ENCODE measurements around the gene PSME4.

DNA sequence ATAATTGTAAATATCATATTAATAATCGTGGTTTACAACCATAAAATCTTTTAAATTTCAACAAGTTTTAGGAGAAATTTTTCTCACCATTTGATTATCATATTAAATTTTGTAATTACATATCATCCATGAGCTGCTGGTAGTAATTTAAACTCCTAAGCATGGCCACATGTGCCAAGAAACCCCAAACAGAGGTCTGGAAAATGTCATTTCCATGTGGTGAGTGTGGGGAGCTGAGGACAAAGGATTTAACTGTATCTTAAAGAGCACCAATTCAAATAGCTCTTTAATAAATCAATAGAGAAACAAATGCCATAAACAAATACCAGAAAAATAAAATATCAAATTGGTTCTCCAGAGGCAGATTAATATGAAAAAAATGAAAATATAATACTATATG is 26.3 kb downstream of the PSME4 start:
- TF ChIP-seq CTCF (conservative IDR thresholded peaks at IDR 0.05; ENCODE audit: low read depth in 2 of 2) = no peak
- no peak for TF ChIP-seq EZH2 (IDR thresholded peaks at IDR 0.05; ENCODE audit: low read depth, unreplicated experiment)
- TF ChIP-seq POLR2AphosphoS5 (IDR thresholded peaks at IDR 0.05; ENCODE audit: low read depth) = no peak
- TF ChIP-seq, protein P1, sequence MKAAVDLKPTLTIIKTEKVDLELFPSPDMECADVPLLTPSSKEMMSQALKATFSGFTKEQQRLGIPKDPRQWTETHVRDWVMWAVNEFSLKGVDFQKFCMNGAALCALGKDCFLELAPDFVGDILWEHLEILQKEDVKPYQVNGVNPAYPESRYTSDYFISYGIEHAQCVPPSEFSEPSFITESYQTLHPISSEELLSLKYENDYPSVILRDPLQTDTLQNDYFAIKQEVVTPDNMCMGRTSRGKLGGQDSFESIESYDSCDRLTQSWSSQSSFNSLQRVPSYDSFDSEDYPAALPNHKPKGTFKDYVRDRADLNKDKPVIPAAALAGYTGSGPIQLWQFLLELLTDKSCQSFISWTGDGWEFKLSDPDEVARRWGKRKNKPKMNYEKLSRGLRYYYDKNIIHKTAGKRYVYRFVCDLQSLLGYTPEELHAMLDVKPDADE (IDR thresholded peaks at IDR 0.05) = no peak
- no peak for TF ChIP-seq REST (IDR thresholded peaks at IDR 0.05; ENCODE audit: unreplicated experiment)

Data from GM23338 (cell line).